ENCODE results near the gene RNASEL.

RNASEL gene

DNA sequence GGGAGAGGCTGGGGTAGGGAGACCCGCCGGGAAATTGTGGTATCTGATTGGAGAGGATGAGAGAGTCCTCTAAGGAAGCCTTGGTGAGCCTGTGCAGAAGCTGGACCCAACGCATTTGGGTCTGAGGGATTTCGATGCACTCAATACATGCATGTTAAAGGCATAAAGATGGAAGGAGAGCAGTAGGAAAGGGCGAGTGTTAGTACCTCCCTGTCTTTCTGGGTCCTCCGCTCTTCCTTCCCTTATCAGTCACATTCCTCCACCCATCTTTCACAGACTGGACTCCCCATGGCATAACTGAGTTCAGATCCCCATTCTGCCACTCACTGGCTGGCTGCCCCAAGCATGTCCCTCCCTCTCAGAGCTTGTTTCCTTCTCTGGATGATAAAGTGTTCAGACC lies 7.9 kb upstream of the RNASEL start:
- DNase-seq (ENCODE audit: low read depth), result no peak
- Histone ChIP-seq H3K9me3 (ENCODE audit: control insufficient read depth, low read length) (no peaks in the 10 kb centered on the region), H3K4me1 (ENCODE audit: control insufficient read depth, insufficient read depth, low read length) (peaks cover 20% of the 10 kb centered on the region), H3K27me3 (replicated peaks; ENCODE audit: control insufficient read depth, insufficient read depth, low read length) (no peaks in the 10 kb centered on the region), H3K9ac (ENCODE audit: low read length) (no peak overlapping the region), H3K4me3 (ENCODE audit: low read length) (no peak overlapping the region), H3K36me3 (ENCODE audit: control insufficient read depth, insufficient read depth, low read length, severe bottlenecking) (peaks cover 15% of the 10 kb centered on the region)

DNA sequence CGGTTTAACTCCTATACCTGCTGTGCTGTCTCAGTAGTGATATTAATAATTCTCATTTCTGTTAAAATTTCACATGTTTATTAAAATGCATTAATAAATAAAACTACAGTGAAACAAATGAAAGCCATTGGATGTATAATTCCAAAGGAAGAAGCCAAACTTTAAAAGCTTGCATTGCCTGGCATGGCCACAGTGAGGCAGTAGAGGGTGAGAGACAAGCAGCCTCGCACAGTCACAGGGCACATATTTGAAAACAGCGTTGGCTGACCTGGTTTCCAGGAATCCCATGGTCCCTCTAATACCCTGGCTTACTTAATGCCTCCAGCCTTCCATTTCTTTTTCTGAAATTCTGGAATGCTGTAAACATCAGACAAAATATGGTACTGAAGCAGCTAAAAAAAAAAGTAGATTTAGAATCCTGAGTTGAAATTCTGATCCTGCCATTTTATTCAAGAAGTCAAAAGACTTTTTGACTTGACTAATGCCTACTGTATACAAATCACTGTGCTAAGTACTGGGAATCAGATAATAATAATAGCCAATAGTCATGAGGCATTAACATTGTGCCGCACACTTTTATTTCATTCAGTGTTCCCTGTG lies 6.7 kb upstream of the RNASEL start:
- H3K4me1 ChIP-seq (ENCODE audit: control insufficient read depth, insufficient read depth, low read length), result peaks cover 17% of the 10 kb centered on the region
- H3K36me3 ChIP-seq (ENCODE audit: control insufficient read depth, insufficient read depth, low read length, severe bottlenecking), result peaks cover 11% of the 10 kb centered on the region
- H3K9ac ChIP-seq (ENCODE audit: low read length), result no peak overlapping the region
- H3K9me3 ChIP-seq (ENCODE audit: control insufficient read depth, low read length), result no peaks in the 10 kb centered on the region
- H3K27me3 ChIP-seq (replicated peaks; ENCODE audit: control insufficient read depth, insufficient read depth, low read length), result no peaks in the 10 kb centered on the region
- peak; percentile 76 for DNase-seq (ENCODE audit: low read depth)
- no peak overlapping the region for H3K4me3 ChIP-seq (ENCODE audit: low read length)

DNA sequence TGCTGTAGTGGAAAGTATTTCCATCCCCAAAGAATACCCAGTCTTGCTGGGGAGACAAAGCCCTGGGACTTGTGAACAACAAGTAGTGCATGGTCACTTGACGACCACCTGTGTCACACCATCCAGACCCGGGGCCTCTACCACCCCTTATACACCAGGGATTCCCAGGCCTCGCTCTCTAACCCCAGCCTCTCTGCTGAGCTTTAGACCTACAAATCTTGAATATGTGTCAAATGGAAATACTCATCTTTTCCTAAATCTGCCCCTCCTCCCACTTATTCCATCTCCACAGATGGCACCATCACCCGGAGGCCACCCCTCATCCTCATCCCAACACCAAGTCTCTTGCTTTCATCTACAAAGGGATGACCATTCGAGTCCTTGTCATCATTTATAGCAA lies 875 bp upstream of the RNASEL start:
- H3K9ac ChIP-seq (ENCODE audit: low read length), result no peak overlapping the region
- H3K36me3 ChIP-seq (ENCODE audit: control insufficient read depth, insufficient read depth, low read length, severe bottlenecking), result no peaks in the 10 kb centered on the region
- no peak for DNase-seq (ENCODE audit: low read depth)
- H3K4me1 ChIP-seq (ENCODE audit: control insufficient read depth, insufficient read depth, low read length), result peaks cover 11% of the 10 kb centered on the region
- no peak overlapping the region for H3K4me3 ChIP-seq (ENCODE audit: low read length)
- no peaks in the 10 kb centered on the region for H3K27me3 ChIP-seq (replicated peaks; ENCODE audit: control insufficient read depth, insufficient read depth, low read length)
- H3K9me3 ChIP-seq (ENCODE audit: control insufficient read depth, low read length), result no peaks in the 10 kb centered on the region

DNA sequence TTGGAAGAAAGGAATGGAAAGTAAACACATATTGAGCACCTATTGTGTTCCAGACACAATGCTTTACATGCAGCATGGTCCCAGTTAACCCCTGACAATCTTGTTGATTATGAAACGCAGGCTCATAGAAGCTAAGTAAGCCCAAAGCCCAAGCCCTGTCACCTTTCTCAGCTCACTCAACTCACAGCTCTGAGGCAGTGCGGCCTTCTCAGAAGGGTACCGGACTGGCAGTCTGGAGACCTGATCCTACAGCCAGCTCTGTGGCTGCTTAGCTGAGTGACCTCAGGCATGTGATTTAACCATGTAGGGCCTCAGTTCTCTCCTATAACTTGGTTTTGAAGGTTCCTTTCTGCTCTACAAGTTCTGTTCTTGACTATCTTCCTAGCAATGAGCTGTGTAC lies 464 bp upstream of the RNASEL start:
- H3K27me3 ChIP-seq (replicated peaks; ENCODE audit: control insufficient read depth, insufficient read depth, low read length), result no peaks in the 10 kb centered on the region
- no peak for DNase-seq (ENCODE audit: low read depth)
- H3K9me3 ChIP-seq (ENCODE audit: control insufficient read depth, low read length), result no peaks in the 10 kb centered on the region
- H3K36me3 ChIP-seq (ENCODE audit: control insufficient read depth, insufficient read depth, low read length, severe bottlenecking), result no peaks in the 10 kb centered on the region
- H3K4me1 ChIP-seq (ENCODE audit: control insufficient read depth, insufficient read depth, low read length), result peaks cover 11% of the 10 kb centered on the region
- H3K4me3 ChIP-seq (ENCODE audit: low read length), result peak overlapping the region; percentile 85
- no peak overlapping the region for H3K9ac ChIP-seq (ENCODE audit: low read length)

DNA sequence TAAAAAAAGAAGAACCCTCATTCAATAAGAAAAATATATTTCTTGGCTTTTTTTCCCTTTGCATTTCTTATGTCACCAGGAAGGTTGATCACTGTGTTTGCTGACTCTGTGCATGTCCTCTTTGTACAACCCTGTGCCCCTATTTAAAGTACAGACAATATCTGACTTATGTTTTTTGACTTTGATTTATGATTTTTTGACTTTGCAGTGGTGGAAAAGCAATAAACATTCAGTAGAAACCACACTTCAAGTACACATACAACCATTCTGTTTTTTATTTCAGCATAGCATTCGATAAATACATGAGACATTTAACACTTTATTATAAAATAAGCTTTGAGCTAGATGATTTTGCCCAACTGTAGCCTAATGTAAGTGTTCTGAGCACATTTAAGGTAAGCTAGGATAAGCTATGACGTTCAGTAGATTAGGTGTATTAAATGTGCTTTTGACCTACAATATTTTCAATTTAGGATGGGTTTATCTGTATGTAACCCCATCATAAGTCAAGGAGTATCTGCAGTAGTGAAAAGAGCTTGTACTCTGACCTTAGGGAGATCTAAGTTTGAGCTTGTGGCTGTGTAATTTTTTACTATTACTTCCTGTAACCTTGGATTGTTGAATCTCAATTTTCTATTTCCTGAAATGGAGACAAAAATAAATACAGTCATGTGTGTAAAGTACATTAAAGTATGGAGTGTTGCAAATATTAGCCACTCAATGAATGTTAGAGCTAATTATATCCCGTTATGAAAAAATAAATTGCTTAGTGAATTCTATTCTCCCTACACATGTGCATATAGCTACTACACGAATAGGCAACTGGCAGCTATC lies 1.2 kb downstream of the RNASEL start:
- H3K27me3 ChIP-seq (replicated peaks; ENCODE audit: control insufficient read depth, insufficient read depth, low read length), result no peaks in the 10 kb centered on the region
- no peaks in the 10 kb centered on the region for H3K9me3 ChIP-seq (ENCODE audit: control insufficient read depth, low read length)
- H3K4me1 ChIP-seq (ENCODE audit: control insufficient read depth, insufficient read depth, low read length), result no peaks in the 10 kb centered on the region
- H3K36me3 ChIP-seq (ENCODE audit: control insufficient read depth, insufficient read depth, low read length, severe bottlenecking), result no peaks in the 10 kb centered on the region
- H3K9ac ChIP-seq (ENCODE audit: low read length), result peak overlapping the region; percentile 87
- peak overlapping the region; percentile 85 for H3K4me3 ChIP-seq (ENCODE audit: low read length)
- no peak for DNase-seq (ENCODE audit: low read depth)

DNA sequence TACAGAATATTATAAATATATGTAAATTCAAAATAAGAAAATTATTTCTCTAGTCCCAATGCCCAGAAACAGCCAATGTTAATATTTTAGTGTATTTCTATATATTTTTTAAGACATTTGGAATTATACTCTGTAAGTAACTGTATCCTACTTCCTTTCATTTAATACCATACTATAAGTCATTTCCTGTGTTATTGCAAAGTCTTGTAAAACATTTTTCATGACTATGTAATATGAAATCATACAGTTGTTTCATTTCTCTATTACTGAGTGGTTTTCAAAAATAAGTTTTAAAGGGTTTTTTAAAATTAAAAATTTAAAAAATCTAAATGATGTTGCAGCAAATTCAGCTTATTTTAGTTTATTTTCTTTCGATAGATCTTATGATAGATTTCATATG lies 2.0 kb downstream of the RNASEL start:
- no peak for DNase-seq (ENCODE audit: low read depth)
- no peaks in the 10 kb centered on the region for H3K9me3 ChIP-seq (ENCODE audit: control insufficient read depth, low read length)

DNA sequence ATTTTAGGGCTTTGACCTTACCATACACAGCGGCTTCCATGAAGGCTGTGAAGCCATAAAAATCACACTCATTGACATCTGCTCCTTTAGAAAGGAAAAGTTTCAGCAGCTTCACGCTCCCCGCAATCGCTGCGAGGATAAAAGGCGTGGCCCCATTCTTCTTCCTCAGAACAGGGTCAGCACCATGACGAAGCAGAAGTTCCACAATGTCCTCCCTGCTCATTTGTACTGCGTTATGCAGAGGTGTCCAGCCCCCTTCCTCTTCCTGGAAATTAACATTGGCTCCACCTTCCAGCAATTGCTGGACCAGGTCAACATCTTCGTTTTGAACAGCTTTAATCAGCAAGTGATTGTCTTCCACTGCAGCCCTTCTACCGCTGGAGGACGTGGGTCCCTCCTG lies 2.7 kb downstream of the RNASEL start:
- H3K9ac ChIP-seq (ENCODE audit: low read length), result no peak overlapping the region
- H3K9me3 ChIP-seq (ENCODE audit: control insufficient read depth, low read length), result no peaks in the 10 kb centered on the region
- no peak overlapping the region for H3K4me3 ChIP-seq (ENCODE audit: low read length)
- no peaks in the 10 kb centered on the region for H3K4me1 ChIP-seq (ENCODE audit: control insufficient read depth, insufficient read depth, low read length)
- H3K27me3 ChIP-seq (replicated peaks; ENCODE audit: control insufficient read depth, insufficient read depth, low read length), result no peaks in the 10 kb centered on the region
- no peak for DNase-seq (ENCODE audit: low read depth)
- no peaks in the 10 kb centered on the region for H3K36me3 ChIP-seq (ENCODE audit: control insufficient read depth, insufficient read depth, low read length, severe bottlenecking)

More for the DNA sequence above, 2.0 kb downstream of the RNASEL start:
- Histone ChIP-seq H3K27me3 (replicated peaks; ENCODE audit: control insufficient read depth, insufficient read depth, low read length) (no peaks in the 10 kb centered on the region), H3K4me3 (ENCODE audit: low read length) (no peak overlapping the region), H3K4me1 (ENCODE audit: control insufficient read depth, insufficient read depth, low read length) (no peaks in the 10 kb centered on the region), H3K9ac (ENCODE audit: low read length) (no peak overlapping the region), H3K36me3 (ENCODE audit: control insufficient read depth, insufficient read depth, low read length, severe bottlenecking) (no peaks in the 10 kb centered on the region)

DNA sequence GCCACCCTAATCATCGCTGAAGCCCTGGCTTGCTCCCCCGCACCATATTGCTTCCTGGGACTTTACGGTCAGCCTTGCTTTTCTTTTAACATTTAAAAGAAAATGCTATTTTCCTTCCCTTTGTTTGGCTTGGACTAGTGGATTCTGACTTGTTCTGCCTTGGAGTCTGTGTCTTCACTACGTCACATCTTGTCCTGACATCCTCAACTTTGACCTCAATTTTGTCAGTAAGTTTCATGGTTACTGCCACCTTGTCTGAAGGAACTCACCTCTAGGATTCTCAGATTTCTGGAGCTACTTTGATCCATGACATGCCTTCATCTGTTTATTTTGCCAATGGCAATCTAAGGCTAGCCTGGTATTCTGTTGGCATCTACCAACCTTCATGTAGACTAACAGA lies 4.3 kb downstream of the RNASEL start:
- Histone ChIP-seq H3K36me3 (ENCODE audit: control insufficient read depth, insufficient read depth, low read length, severe bottlenecking) (peaks cover 15% of the 10 kb centered on the region), H3K4me1 (ENCODE audit: control insufficient read depth, insufficient read depth, low read length) (no peaks in the 10 kb centered on the region), H3K9me3 (ENCODE audit: control insufficient read depth, low read length) (no peaks in the 10 kb centered on the region), H3K27me3 (replicated peaks; ENCODE audit: control insufficient read depth, insufficient read depth, low read length) (no peaks in the 10 kb centered on the region), H3K9ac (ENCODE audit: low read length) (no peak overlapping the region), H3K4me3 (ENCODE audit: low read length) (no peak overlapping the region)
- DNase-seq (ENCODE audit: low read depth), result no peak

DNA sequence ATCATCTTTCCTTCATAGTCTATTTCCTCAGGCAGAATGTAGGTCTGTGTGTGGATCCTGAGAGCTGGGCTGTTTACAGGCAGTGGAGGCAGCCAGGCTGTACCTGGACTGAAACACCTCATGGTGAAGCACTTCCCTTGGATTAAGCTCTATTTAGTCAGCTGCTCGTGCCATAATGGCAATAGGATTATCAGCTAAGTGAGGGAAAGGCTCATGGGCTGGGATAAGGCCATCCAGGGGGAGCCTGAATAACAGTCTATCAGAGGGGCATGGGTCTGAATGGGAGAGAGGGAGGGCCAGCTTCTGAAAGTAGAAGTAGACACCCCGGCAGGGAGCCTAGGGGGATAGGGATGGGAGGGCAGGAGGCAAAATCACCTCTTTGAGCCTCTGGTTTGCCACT lies 8.3 kb downstream of the RNASEL start:
- no peak overlapping the region for H3K4me3 ChIP-seq (ENCODE audit: low read length)
- H3K9me3 ChIP-seq (ENCODE audit: control insufficient read depth, low read length), result no peaks in the 10 kb centered on the region
- peaks cover 22% of the 10 kb centered on the region for H3K36me3 ChIP-seq (ENCODE audit: control insufficient read depth, insufficient read depth, low read length, severe bottlenecking)
- H3K4me1 ChIP-seq (ENCODE audit: control insufficient read depth, insufficient read depth, low read length), result peaks cover 25% of the 10 kb centered on the region
- no peaks in the 10 kb centered on the region for H3K27me3 ChIP-seq (replicated peaks; ENCODE audit: control insufficient read depth, insufficient read depth, low read length)
- H3K9ac ChIP-seq (ENCODE audit: low read length), result no peak overlapping the region
- no peak for DNase-seq (ENCODE audit: low read depth)

DNA sequence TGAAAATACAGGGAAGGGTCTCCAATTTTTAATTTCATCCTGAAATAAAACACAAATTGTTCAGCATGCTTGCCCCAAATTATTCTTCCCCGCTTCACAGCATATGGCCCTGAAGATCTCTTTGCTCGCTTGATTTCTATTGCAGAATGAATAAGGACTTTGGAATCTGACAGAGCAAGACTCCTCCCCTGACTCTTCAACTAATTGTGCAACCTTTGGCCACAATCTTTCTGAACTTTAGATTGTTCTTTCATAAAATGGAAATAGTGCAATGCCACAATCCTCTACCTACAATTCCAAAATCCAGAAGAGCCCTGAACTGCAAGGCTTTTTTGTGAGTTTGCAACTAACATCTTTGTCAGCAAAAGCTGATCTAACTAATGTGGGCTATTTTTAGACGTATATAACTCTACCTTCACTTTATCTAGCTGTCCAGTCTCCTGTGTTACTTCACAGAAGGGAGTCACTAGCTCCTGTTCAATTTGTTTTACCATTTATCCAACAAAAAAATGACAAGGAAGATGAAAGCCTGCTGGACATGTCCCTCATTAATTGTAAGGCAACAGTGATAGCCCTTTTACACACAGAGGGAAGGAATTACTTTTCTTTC lies 13.4 kb downstream of the RNASEL start:
- H3K36me3 ChIP-seq (ENCODE audit: control insufficient read depth, insufficient read depth, low read length, severe bottlenecking), result peaks cover 17% of the 10 kb centered on the region
- H3K27me3 ChIP-seq (replicated peaks; ENCODE audit: control insufficient read depth, insufficient read depth, low read length), result no peaks in the 10 kb centered on the region
- peak overlapping the region; percentile 27 for H3K9ac ChIP-seq (ENCODE audit: low read length)
- peaks cover 34% of the 10 kb centered on the region for H3K4me1 ChIP-seq (ENCODE audit: control insufficient read depth, insufficient read depth, low read length)
- H3K4me3 ChIP-seq (ENCODE audit: low read length), result peak overlapping the region; percentile 26
- DNase-seq (ENCODE audit: low read depth), result peak; percentile 82
- H3K9me3 ChIP-seq (ENCODE audit: control insufficient read depth, low read length), result no peaks in the 10 kb centered on the region

DNA sequence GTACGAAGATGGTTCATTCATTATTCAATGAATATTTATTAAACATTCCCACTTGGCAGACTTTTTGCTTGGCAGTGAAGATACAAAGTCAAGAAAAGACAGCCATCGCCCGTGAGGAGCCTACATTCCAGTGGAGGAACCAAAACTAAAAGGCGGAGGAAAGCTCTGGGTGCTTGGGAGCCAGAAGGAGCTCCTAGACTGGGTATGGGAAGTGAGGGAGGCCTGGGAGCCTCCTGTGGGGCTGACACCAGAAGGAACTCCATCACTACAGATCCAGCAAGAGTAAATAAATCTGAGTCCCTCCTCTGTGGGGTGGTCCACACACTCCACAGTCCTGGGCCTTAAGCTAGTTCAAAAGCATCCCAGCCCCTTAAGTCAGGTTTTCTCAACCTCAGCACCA lies 14.9 kb downstream of the RNASEL start:
- Histone ChIP-seq H3K4me1 (ENCODE audit: control insufficient read depth, insufficient read depth, low read length) (peaks cover 34% of the 10 kb centered on the region), H3K9ac (ENCODE audit: low read length) (no peak overlapping the region), H3K36me3 (ENCODE audit: control insufficient read depth, insufficient read depth, low read length, severe bottlenecking) (peaks cover 2% of the 10 kb centered on the region), H3K4me3 (ENCODE audit: low read length) (no peak overlapping the region), H3K27me3 (replicated peaks; ENCODE audit: control insufficient read depth, insufficient read depth, low read length) (no peaks in the 10 kb centered on the region), H3K9me3 (ENCODE audit: control insufficient read depth, low read length) (no peaks in the 10 kb centered on the region)
- DNase-seq (ENCODE audit: low read depth), result no peak

All from adipocyte (in vitro differentiated cells).